ENCODE measurements around the gene PLIN4.

Gene PLIN4

GRCh38 chr19:4505570-4506448 lies 12.5 kb downstream of the PLIN4 start:
- peaks cover 21% of the 10 kb centered on the region for H3K36me3 ChIP-seq
- H3K4me1 ChIP-seq, result no peaks in the 10 kb centered on the region
- no peak for TF ChIP-seq CTCF (IDR thresholded peaks at IDR 0.05; ENCODE audit: low read depth, low read length)
- no peak for DNase-seq
- H3K9me3 ChIP-seq, result no peaks in the 10 kb centered on the region
- no peak overlapping the region for H3K4me3 ChIP-seq (ENCODE audit: low read depth, low read length)
- H3K27me3 ChIP-seq, result no peaks in the 10 kb centered on the region

- Histone ChIP-seq H3K4me3 (ENCODE audit: low read depth, low read length) (no peak overlapping the region), H3K4me1 (no peaks in the 10 kb centered on the region), H3K27me3 (no peaks in the 10 kb centered on the region), H3K36me3 (peaks cover 23% of the 10 kb centered on the region), H3K9me3 (no peaks in the 10 kb centered on the region)
- no peak for TF ChIP-seq CTCF (IDR thresholded peaks at IDR 0.05; ENCODE audit: low read depth, low read length)
- DNase-seq, result no peak
Measured at GRCh38 chr19:4504891-4505569, 13.3 kb downstream of the PLIN4 start.

- no peak for TF ChIP-seq CTCF (IDR thresholded peaks at IDR 0.05; ENCODE audit: low read depth, low read length)
- no peaks in the 10 kb centered on the region for H3K4me1 ChIP-seq
- no peak overlapping the region for H3K4me3 ChIP-seq (ENCODE audit: low read depth, low read length)
- DNase-seq, result no peak
- peaks cover 23% of the 10 kb centered on the region for H3K36me3 ChIP-seq
- H3K27me3 ChIP-seq, result no peaks in the 10 kb centered on the region
- H3K9me3 ChIP-seq, result no peaks in the 10 kb centered on the region
Measured at GRCh38 chr19:4504297-4504701, 14.0 kb downstream of the PLIN4 start.

GRCh38 chr19:4503825-4504170 lies 14.5 kb downstream of the PLIN4 start:
- no peak for TF ChIP-seq CTCF (IDR thresholded peaks at IDR 0.05; ENCODE audit: low read depth, low read length)

GRCh38 chr19:4503132-4503824 lies 15.0 kb downstream of the PLIN4 start:
- no peaks in the 10 kb centered on the region for H3K9me3 ChIP-seq
- H3K27me3 ChIP-seq, result no peaks in the 10 kb centered on the region
- peaks cover 30% of the 10 kb centered on the region for H3K36me3 ChIP-seq
- DNase-seq, result peak; percentile 77
- no peak for TF ChIP-seq CTCF (IDR thresholded peaks at IDR 0.05; ENCODE audit: low read depth, low read length)
- H3K4me3 ChIP-seq (ENCODE audit: low read depth, low read length), result no peak overlapping the region
- H3K4me1 ChIP-seq, result no peaks in the 10 kb centered on the region

More at GRCh38 chr19:4503825-4504170, 14.5 kb downstream of the PLIN4 start:
- Histone ChIP-seq H3K4me1 (no peaks in the 10 kb centered on the region), H3K36me3 (peaks cover 24% of the 10 kb centered on the region), H3K27me3 (no peaks in the 10 kb centered on the region), H3K4me3 (ENCODE audit: low read depth, low read length) (no peak overlapping the region), H3K9me3 (no peaks in the 10 kb centered on the region)
- no peak for DNase-seq

Data from BE2C (cell line).